Liver (tissue), 3 donors: ENCODE data around the gene SLC25A28.

Experiments
- ATF3 ChIP-seq: IDR thresholded peaks from 2 replicates; pipeline ENCODE4 v1.6.1; 2016; ENCODE audit warnings: antibody characterized with exemption
- CTCF ChIP-seq: fragments of 150-350 bp; IDR thresholded peaks from 2 replicates; pipeline ENCODE4 v1.5.1; 2017; ENCODE audit warnings: improper control_type of control experiment, low read depth, low read length; ENCODE audit not compliant: missing input control
- EGR1 ChIP-seq, 2 donors: IDR thresholded peaks; 2 replicates each; pipeline ENCODE4 v1.6.1; 2016 to 2018; ENCODE audit warnings: antibody characterized with exemption in 2 of 2, low read depth in 2 of 2
- JUND ChIP-seq, 2 donors: IDR thresholded peaks; 2 replicates each; pipeline ENCODE4 v1.6.1; 2016; ENCODE audit warnings: antibody characterized with exemption in 2 of 2
- MAX ChIP-seq: IDR thresholded peaks from 2 replicates; pipeline ENCODE4 v1.6.1; 2016; ENCODE audit warnings: antibody characterized with exemption
- RAD21 ChIP-seq, 2 donors: IDR thresholded peaks; 2 replicates each; pipeline ENCODE4 v1.6.1; 2016; ENCODE audit warnings: antibody characterized with exemption in 2 of 2, mild to moderate bottlenecking in 2 of 2
- REST ChIP-seq: IDR thresholded peaks from 2 replicates; pipeline ENCODE4 v1.6.1; 2016; ENCODE audit warnings: antibody characterized with exemption, mild to moderate bottlenecking
- RXRA ChIP-seq, 2 donors: IDR thresholded peaks; 2 replicates each; pipeline ENCODE4 v1.6.1; 2017 to 2018; ENCODE audit warnings: antibody characterized with exemption in 2 of 2, mild to moderate bottlenecking in 1 of 2
- SP1 ChIP-seq: IDR thresholded peaks from 2 replicates; pipeline ENCODE4 v1.6.1; 2018; ENCODE audit warnings: antibody characterized with exemption, mild to moderate bottlenecking
- YY1 ChIP-seq: IDR thresholded peaks from 2 replicates; pipeline ENCODE4 v1.6.1; 2016; ENCODE audit warnings: antibody characterized with exemption, mild to moderate bottlenecking
- ZBTB33 ChIP-seq: IDR thresholded peaks from 2 replicates; pipeline ENCODE4 v1.6.1; 2016; ENCODE audit warnings: antibody characterized with exemption
- donor health status: healthy.
- donor health status: healthy.

- TF ChIP-seq RXRA (IDR thresholded peaks at IDR 0.05): no peak
- TF ChIP-seq CTCF: no peak
- TF ChIP-seq RAD21 (IDR thresholded peaks at IDR 0.05): no peak
- no peak for TF ChIP-seq REST
- TF ChIP-seq ATF3: no peak
- no peak for TF ChIP-seq YY1
- no peak for TF ChIP-seq EGR1 (IDR thresholded peaks at IDR 0.05; ENCODE audit: low read depth in 2 of 2)
- no peak for TF ChIP-seq JUND (IDR thresholded peaks at IDR 0.05)
- TF ChIP-seq ZBTB33: no peak
- TF ChIP-seq SP1: no peak
- no peak for TF ChIP-seq MAX
Measured at GRCh38 chr10:99619090-99619800, 994 bp downstream of the SLC25A28 start.
